Measurements from ENCODE around the gene DNTTIP2. TPM values are rescaled to one million over a fixed set of nuclear protein-coding genes. Genes with fewer than 3 reads are reported as not detected.
"Not testable (repeated sequence)": the region's sequence is repeated elsewhere in the genome, so short reads cannot be mapped to it uniquely, and the experiment has no call there.

DNTTIP2 gene
- total and polyA plus RNA-seq, 10 donors: 32.9 to 57.8 (median 46.3) TPM

DNA sequence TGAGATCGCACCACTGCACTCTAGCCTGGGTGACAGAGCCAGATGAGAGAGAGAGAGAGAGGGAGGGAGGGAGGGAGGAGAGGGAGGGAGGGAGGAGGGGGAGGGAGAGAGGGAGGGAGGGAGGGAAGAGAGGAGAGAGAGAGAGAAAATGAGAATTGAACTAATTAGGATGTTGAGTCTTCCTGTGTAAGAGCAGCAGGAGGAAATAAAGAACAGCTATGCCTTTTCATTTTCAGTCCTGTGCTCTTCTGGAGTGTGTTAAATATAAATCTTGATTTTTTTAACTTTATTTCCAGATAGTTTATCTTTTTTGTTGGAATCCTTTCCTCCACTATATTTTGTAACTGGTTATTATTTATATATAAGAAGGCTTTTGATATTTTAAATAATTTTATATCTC lies 27.1 kb downstream of the DNTTIP2 start:
- Histone ChIP-seq H3K4me1 (peaks cover 0 to 12% (median 8%) of the 10 kb centered on the region in 6 donors), H3K27me3 (replicated peaks in 1 of 7) (peaks cover 0 to 18% (median 0%) of the 10 kb centered on the region in 7 donors), H3K4me3 (no peak overlapping the region), H3K36me3 (no peaks in the 10 kb centered on the region), H3K9me3 (peaks cover 0 to 3% (median 0%) of the 10 kb centered on the region in 8 donors), H3K27ac (no peak overlapping the region)
- intact Hi-C loops (cut with DNase I; ENCODE audit: low total_unique reads): no loop called here
- DNase-seq: no peak
- WGBS, 5 donors: 70 to 100% (median 83%) methylated on average over 1 of the region's 1 CpG; no CpG with 5 or more reads in 2 of the 5 donors
- TF ChIP-seq POLR2A (IDR thresholded peaks at IDR 0.05) (no peak), CTCF (IDR thresholded peaks at IDR 0.05 in 8 of 11, conservative IDR thresholded peaks at IDR 0.05 in 3 of 11) (no peak), POLR2AphosphoS5 (IDR thresholded peaks at IDR 0.05) (no peak)

DNA sequence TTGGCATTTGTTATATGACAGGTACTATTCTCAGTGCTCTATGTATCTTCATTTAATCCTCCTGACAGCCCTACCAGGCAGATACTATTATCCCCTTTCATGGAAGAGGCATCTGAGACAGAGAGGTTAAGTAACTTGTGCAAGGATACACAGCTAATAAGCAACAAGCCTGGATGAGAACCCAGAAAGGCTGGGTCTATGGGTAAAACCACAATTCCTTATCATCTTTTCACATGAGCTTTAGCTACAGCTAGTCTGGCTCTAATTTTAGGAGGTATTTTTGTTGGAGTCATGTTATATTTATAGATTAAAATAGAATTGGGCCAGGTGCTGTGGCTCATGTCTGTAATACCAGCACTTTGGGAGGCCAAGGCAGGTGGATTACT lies 27.7 kb downstream of the DNTTIP2 start:
- Histone ChIP-seq H3K4me3 (no peak overlapping the region), H3K27me3 (replicated peaks in 1 of 7) (peaks cover 0 to 18% (median 0%) of the 10 kb centered on the region in 7 donors), H3K36me3 (no peaks in the 10 kb centered on the region), H3K9me3 (peaks cover 0 to 3% (median 0%) of the 10 kb centered on the region in 8 donors), H3K4me1 (peaks cover 0 to 12% (median 8%) of the 10 kb centered on the region in 6 donors), H3K27ac (no peak overlapping the region)
- intact Hi-C loops (cut with DNase I; ENCODE audit: low total_unique reads): no loop called here
- no peak for DNase-seq
- TF ChIP-seq POLR2A (IDR thresholded peaks at IDR 0.05) (no peak), CTCF (IDR thresholded peaks at IDR 0.05 in 8 of 11, conservative IDR thresholded peaks at IDR 0.05 in 3 of 11) (no peak), POLR2AphosphoS5 (IDR thresholded peaks at IDR 0.05) (no peak)

GRCh38 chr1:93850687-93851326 lies 28.2 kb downstream of the DNTTIP2 start:
- H3K9me3 ChIP-seq; H3K36me3 ChIP-seq; intact Hi-C loops (cut with DNase I; ENCODE audit: low total_unique reads); H3K27ac ChIP-seq: not testable (repeated sequence)
- 26 to 61% (median 47%) methylated on average over 10 of the region's 10 CpGs for WGBS, 5 donors
- Histone ChIP-seq H3K4me1 (peaks cover 0 to 16% (median 10%) of the 10 kb centered on the region in 6 donors), H3K27me3 (replicated peaks in 1 of 7) (peaks cover 0 to 15% (median 0%) of the 10 kb centered on the region in 7 donors), H3K4me3 (peak overlapping the region in 1 of 8 donors; percentile 45)
- peak; percentile 87 for DNase-seq
- TF ChIP-seq CTCF (IDR thresholded peaks at IDR 0.05 in 8 of 11, conservative IDR thresholded peaks at IDR 0.05 in 3 of 11): peak in 10 of 11 experiments; percentile 39 to 79 (median 69)

GRCh38 chr1:93848350-93848883 lies 30.6 kb downstream of the DNTTIP2 start:
- 67 to 73% (median 70%) methylated on average over 4 of the region's 4 CpGs for WGBS, 5 donors
- intact Hi-C loops (cut with DNase I; ENCODE audit: low total_unique reads): loop anchor here (5.0 to 10.0 kb wide), 2 partner anchors 214 to 401 kb away; partner anchors contain the start of gene FNBP1L
- peak overlapping the region; percentile 97 to 100 (median 98) for H3K27ac ChIP-seq

More at GRCh38 chr1:93848350-93848883, 30.6 kb downstream of the DNTTIP2 start:
- H3K4me1 ChIP-seq: peaks cover 8 to 40% (median 29%) of the 10 kb centered on the region in 6 donors
- no peaks in the 10 kb centered on the region for H3K27me3 ChIP-seq (replicated peaks in 1 of 7)
- DNase-seq: no peak
- peaks cover 0 to 3% (median 0%) of the 10 kb centered on the region in 8 donors for H3K9me3 ChIP-seq
- TF ChIP-seq POLR2A (IDR thresholded peaks at IDR 0.05) (no peak), CTCF (IDR thresholded peaks at IDR 0.05 in 8 of 11, conservative IDR thresholded peaks at IDR 0.05 in 3 of 11) (no peak), POLR2AphosphoS5 (IDR thresholded peaks at IDR 0.05) (no peak)
- H3K4me3 ChIP-seq: peak overlapping the region in 7 of 8 donors; percentile 37 to 94 (median 80)
- no peaks in the 10 kb centered on the region for H3K36me3 ChIP-seq
